Cerebellar cortex (tissue), 1 donor: ENCODE measurements around the gene HOXC13.

Source experiments
- DNase-seq: peaks from one replicate; pipeline ENCODE4 v3.0.0-alpha.2; 2015; ENCODE audit warnings: low spot score

Gene HOXC13

GRCh38 chr12:53938326-53939140 is at the start of gene HOXC13:
TSS of gene HOXC13 (plus strand) at chr12:53938831. CDS start at chr12:53938907, 76 bp downstream.
- peak; percentile 96 for DNase-seq

- DNase-seq = no peak
Measured at GRCh38 chr12:53890081-53890480, 48.5 kb upstream of the HOXC13 start.

GRCh38 chr12:53892762-53893395 is 45.8 kb upstream of the HOXC13 start:
- DNase-seq = no peak

- no peak for DNase-seq
Measured at GRCh38 chr12:53899230-53899629, 39.4 kb upstream of the HOXC13 start.

- no peak for DNase-seq
Measured at GRCh38 chr12:53907103-53907502, 31.5 kb upstream of the HOXC13 start.

- no peak for DNase-seq
Measured at GRCh38 chr12:53916788-53917655, 21.6 kb upstream of the HOXC13 start.

GRCh38 chr12:53924521-53925405 is 13.9 kb upstream of the HOXC13 start:
- DNase-seq = no peak

GRCh38 chr12:53927220-53928029 is 11.2 kb upstream of the HOXC13 start:
- DNase-seq = no peak

- no peak for DNase-seq
Measured at GRCh38 chr12:53928054-53928835, 10.4 kb upstream of the HOXC13 start.

- DNase-seq = no peak
Measured at GRCh38 chr12:53929527-53929926, 9.1 kb upstream of the HOXC13 start.

- no peak for DNase-seq
Measured at GRCh38 chr12:53930591-53931255, 7.9 kb upstream of the HOXC13 start.

- DNase-seq = no peak
Measured at GRCh38 chr12:53931844-53932581, 6.6 kb upstream of the HOXC13 start.

GRCh38 chr12:53932915-53933314 is 5.7 kb upstream of the HOXC13 start:
- DNase-seq = no peak

- no peak for DNase-seq
Measured at GRCh38 chr12:53935383-53936341, 3.0 kb upstream of the HOXC13 start.

GRCh38 chr12:53937099-53937498 is 1.5 kb upstream of the HOXC13 start:
- DNase-seq = no peak

- no peak for DNase-seq
Measured at GRCh38 chr12:53937596-53938325, 870 bp upstream of the HOXC13 start.
